SK-N-SH treated with all-trans-retinoic acid at 6 μM for 48 hours (cell line): ENCODE results near the gene PCDHGB3.

Source experiments
- GLIS3 ChIP-seq: fragments of 250-450 bp; sonication (Bioruptor Pico); IDR thresholded peaks from 2 replicates; pipeline ENCODE4 v1.5.0; 2020; ENCODE audit warnings: mild to moderate bottlenecking, moderate library complexity
- OSR1 ChIP-seq: fragments of 250-450 bp; sonication (Bioruptor Pico); IDR thresholded peaks from 2 replicates; pipeline ENCODE4 v1.8.0; 2022; ENCODE audit warnings: moderate library complexity, mild to moderate bottlenecking, inconsistent platforms
- ZC3H10 ChIP-seq: fragments of 250-450 bp; sonication (Bioruptor Pico); IDR thresholded peaks from 2 replicates; pipeline ENCODE4 v1.5.1; 2021; ENCODE audit warnings: mild to moderate bottlenecking, moderate library complexity
- TF ChIP-seq, protein P1 (sequence below): fragments of 250-450 bp; sonication (Bioruptor Pico); IDR thresholded peaks from 2 replicates; pipeline ENCODE4 v1.8.0; 2020; ENCODE audit warnings: mild to moderate bottlenecking, moderate library complexity, borderline replicate concordance

DNA sequence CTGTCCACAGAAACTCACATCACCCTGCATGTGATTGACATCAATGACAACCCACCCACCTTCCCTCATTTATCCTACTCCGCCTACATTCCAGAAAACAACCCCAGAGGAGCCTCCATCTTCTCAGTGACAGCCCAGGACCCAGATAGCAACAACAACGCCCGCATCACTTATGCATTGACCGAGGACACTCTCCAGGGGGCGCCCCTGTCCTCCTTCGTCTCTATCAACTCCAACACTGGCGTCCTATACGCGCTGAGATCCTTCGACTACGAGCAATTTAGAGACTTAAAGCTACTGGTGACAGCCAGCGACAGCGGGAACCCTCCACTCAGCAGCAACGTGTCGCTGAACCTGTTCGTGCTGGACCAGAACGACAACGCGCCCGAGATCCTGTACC lies 24.7 kb upstream of the PCDHGB3 start:
- TF ChIP-seq, protein P1, sequence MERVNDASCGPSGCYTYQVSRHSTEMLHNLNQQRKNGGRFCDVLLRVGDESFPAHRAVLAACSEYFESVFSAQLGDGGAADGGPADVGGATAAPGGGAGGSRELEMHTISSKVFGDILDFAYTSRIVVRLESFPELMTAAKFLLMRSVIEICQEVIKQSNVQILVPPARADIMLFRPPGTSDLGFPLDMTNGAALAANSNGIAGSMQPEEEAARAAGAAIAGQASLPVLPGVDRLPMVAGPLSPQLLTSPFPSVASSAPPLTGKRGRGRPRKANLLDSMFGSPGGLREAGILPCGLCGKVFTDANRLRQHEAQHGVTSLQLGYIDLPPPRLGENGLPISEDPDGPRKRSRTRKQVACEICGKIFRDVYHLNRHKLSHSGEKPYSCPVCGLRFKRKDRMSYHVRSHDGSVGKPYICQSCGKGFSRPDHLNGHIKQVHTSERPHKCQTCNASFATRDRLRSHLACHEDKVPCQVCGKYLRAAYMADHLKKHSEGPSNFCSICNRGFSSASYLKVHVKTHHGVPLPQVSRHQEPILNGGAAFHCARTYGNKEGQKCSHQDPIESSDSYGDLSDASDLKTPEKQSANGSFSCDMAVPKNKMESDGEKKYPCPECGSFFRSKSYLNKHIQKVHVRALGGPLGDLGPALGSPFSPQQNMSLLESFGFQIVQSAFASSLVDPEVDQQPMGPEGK (CRISPR knock-in tag) = no peak
- TF ChIP-seq GLIS3 (CRISPR knock-in tag) (no peak), ZC3H10 (no peak), OSR1 (no peak)
